HG02678 (cell line): ENCODE measurements around the gene ARHGAP20.

Source experiments
- ATAC-seq: cut with Tn5 transposase; IDR thresholded peaks from one replicate; pipeline ENCODE4 v1.9.1; 2021; ENCODE audit warnings: mild to moderate bottlenecking, moderate library complexity; ENCODE audit not compliant: unreplicated experiment

The ARHGAP20 gene

DNA sequence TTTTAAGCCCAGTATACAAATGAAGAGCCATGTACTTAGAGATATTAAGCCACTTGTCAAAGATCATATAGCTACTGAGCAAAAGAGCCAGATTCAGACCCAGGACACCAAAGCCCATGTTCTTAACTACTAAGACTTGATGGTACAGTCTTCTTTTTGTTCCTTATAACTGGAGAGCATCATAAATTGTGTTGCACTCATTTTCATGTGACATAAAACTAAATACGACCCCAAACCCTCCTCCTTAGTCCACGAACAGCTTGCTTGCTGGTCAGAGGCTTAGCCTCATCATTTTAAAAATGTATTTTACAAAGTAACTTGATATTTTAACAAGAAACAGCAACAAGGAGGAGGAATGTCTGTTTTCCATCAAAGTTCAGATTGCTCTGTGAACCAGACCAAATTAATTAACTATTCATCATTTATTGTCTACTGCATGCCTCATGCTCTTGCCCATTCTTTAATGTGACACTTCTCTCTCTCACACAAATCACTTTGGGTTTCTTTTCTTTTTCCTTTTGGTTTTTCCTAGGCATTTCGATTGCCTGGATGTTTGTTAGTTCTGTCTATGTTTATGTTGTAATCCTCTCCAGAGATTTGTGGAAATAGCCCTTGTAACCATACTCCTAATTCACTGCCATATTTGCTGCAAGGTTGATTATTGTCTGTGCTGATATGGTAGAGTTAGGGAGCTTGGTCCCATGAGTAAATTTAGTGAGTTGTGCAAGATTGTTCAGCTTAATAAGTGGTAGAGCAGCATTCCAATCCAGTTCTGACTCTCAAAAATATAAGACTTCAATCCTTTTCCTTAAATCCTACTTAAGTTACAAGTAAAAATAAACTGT lies 8.4 kb upstream of the ARHGAP20 start:
- ATAC-seq: no peak

DNA sequence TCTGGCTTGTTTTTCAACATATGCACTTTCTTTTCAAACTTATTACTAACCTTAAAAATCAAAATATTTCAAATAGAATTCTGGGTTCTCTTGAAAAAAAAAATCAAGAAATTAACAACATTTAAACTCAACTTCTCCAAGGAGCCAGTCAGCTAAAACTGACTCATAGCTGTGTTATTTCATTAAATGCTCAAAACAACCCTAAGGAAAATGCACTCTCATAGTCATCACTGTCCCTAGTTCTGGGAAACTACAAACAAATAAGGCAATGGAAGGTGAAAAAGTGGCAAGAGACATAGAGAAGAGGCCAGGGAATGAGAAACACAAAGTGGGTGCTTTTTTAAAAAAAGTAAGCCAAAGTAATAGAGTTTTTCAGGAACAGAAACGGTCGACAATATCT lies 4.1 kb upstream of the ARHGAP20 start:
- no peak for ATAC-seq

DNA sequence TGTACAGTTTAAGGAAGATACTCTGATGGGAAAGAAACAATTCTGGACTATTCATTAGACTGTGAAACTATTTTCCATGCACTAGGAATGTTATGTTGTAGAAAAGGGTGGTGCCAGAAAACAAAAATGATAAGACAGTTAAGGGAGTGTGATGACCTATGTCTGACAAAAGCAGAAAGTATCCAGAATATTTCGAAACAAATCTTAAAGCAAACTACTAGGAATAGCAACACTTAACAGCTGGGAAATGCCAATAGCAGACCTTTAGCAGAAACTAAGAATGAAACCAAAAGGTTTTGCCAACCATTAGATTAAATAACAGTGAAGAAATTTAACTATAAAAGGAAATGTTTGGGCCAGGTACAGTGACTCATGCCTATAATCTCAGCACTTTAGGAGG lies 3.3 kb upstream of the ARHGAP20 start:
- ATAC-seq: no peak

GRCh38 chr11:110713449-110713776 lies 1.2 kb upstream of the ARHGAP20 start:
- ATAC-seq: no peak

DNA sequence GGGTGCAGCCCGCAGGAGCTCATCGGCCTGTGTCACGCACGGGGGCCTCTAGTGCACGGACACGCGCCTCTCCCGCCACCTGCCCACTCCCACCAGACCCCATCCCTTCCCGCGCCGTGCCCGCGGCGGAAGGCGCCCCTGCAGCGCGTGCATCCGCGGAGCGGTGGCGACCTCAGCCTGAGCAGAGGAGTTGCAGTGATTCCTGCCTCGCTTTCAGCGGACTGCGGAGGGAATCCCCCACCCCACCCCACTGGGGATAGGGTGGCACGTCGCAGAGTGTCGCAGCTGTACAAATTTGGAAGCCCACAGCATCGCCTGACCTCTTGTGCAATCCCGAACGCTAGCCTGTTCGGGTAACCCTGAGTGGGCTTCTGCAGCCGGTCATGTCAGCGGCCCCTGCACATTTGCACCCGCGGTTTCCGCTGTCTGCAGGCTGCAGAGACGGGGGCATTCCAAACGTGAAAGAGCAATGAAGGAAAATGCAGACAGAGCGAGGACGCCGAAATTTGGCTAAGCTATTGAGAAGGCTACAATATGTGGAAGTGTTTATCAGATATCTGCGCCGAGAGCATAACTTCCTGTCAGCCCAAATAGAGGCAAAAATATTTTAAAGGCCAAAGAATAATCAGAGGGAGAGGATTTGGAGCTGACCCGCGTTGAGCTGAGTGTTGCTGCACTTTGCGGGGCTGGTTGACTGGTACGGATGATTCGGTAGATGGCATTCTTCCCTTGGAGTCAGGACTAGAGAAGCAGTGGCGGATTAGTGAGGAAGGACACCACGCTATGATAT lies 617 bp upstream of the ARHGAP20 start:
- peak; percentile 18 for ATAC-seq

DNA sequence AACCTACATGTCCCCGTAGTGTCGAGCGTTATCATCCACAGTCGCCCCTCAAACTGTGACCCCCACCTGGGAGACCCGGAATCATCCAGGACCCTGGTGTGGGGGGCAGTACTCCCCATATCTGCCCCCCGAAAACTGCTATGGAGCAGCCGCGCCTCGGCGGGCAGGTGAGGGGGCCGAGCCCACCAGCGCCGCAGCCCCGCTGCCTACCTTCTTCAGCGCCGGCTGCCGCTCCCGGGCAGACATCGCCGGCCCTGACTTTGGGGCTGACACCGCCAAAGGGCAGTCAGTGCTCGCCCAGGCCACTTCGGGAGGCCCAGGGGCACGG lies 825 bp downstream of the ARHGAP20 start:
- ATAC-seq: no peak

- ATAC-seq: no peak
Observed at GRCh38 chr11:110710628-110711381, 1.4 kb downstream of the ARHGAP20 start.

DNA sequence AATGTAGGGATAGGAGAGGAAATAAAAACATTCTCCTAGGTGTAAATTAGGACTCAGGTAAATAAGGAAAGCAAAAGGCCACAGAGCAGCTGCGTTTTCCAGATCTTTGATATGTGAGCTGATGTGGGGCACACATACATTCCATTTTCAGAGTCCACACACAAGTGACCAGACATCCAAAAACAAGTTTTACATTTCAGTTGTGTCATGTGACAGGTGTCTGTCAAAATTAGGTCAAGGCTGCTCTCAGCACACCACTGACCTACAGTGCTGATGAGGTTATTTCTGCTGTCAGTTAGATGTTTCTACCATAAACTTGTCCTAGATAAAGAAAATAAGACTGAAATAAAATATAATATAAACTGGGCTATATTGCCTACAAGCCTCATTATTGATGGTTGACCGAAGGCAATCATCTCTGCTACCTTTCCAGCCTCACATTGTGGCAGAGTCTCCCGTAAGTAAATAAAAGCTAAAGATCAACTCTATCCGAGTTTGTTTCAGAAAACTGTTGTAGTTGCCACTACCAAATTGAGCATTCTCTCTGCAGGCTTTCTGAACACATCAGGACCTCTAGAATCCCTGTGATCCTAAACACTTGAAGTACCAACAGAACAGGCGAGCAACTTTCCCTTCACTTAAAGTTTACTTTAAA lies 7.9 kb downstream of the ARHGAP20 start:
- no peak for ATAC-seq

GRCh38 chr11:110691926-110692325 lies 20.3 kb downstream of the ARHGAP20 start:
- no peak for ATAC-seq

DNA sequence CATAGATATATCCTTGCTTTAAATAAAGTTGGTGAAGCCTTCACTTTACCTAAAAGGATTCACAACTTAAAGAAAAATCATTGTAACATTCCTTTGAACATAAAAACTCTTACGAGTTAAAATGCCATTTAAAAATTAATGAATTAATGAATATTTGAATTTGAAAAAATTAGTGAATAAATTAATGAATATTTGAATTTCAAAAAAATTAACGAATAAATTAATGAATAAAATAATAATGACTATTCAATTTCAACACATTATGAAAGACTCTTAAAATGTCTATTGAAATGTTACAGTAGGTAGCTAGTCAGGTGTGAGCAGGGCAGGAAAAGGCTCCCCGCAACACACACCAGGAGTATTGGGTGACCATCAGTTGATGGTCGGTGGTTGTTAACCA lies 22.9 kb downstream of the ARHGAP20 start:
- ATAC-seq: no peak

GRCh38 chr11:110679323-110679975 lies 32.8 kb downstream of the ARHGAP20 start:
- ATAC-seq: no peak

DNA sequence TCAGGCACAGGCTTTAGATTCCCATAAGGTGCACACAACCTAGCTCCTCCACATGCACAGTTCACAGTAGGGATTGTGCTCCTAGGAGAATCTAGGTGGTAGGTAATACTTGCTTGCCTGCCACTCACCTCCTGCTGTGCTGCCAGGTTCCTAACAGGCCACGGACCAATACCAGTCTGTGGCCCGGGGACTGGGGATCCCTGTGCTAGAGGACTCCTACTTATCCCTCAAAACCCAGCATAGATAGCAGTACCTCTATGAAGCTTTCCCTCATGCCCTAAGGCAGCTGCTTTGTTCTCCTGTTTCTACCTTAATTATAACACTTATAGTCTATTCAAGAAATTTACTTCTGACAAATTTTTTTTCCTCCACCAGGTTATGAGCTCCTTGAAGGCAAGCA lies 36.7 kb downstream of the ARHGAP20 start:
- no peak for ATAC-seq

DNA sequence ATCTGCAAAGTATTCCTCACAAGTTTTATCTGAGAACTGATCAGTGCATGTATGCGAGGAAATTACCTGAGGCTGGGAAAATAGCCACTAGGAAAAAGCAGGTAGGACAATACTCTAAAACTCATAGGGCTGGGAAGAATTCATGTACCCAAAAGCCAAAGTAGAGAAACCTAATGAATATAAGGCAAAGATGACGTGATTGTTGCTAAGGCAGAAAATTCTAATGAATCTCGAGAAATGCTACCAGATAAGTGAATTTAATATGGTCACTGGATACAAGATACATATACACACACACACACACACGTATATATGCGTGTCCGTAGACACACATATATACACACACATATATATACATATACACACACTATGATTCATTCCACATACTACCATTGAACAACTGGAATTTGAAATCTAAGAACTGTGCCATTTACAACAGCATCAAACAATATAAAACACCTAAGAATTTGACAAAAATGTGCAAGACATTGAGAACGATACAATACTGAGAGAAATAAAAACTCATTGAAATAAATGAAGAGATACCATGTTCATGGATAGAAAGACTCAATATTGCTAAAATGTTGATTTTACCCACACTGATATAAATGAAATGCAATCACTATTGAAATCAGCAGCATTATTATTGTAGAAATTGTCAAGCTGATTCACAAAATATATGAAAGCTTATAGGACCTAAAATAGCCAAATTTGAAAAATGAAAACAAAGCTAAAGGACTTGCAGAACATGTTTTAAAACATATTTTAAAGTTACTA lies 46.4 kb downstream of the ARHGAP20 start:
- no peak for ATAC-seq

DNA sequence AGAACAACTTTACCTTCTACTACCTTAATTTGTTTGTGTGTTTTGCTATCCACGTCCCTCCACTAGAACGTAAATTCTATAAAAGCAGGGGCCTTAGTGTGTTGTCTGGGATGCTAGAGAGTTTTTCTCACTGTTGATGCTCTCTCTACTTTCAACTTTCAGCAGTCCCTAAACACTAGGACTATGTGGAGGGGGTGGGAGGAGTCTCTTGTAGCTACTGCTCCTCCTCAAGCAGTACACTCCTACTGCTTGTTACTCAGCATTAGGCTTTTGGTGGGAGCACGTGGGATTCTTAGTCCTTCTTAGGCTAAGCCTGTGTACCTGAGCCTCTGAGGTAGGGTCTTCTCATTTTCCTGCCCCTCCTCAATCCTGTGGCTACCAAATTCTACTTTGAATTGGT lies 56.3 kb downstream of the ARHGAP20 start:
- no peak for ATAC-seq

- no peak for ATAC-seq
Observed at GRCh38 chr11:110654456-110654855, 57.8 kb downstream of the ARHGAP20 start.

- no peak for ATAC-seq
Observed at GRCh38 chr11:110645253-110645652, 67.0 kb downstream of the ARHGAP20 start.

DNA sequence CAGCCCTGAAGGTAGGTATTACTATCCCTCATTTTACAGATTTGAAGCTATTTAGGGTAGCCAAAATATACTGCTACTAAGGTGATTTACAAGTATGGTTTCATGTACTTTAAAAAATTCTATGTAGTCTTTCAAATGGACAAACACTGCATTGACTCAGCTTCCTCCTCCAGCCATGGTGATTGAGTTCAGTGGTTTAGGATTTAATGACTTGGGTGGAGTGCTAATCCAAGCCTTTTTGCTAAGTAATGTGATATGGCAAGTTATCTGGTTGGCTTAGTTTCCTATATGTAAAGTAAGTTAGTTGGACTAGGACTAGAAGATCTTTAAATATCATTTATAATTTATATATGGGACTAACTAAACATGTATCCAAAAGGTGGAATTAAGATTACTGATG lies 77.9 kb downstream of the ARHGAP20 start:
- no peak for ATAC-seq

GRCh38 chr11:110631551-110631950 lies 80.7 kb downstream of the ARHGAP20 start:
- no peak for ATAC-seq

DNA sequence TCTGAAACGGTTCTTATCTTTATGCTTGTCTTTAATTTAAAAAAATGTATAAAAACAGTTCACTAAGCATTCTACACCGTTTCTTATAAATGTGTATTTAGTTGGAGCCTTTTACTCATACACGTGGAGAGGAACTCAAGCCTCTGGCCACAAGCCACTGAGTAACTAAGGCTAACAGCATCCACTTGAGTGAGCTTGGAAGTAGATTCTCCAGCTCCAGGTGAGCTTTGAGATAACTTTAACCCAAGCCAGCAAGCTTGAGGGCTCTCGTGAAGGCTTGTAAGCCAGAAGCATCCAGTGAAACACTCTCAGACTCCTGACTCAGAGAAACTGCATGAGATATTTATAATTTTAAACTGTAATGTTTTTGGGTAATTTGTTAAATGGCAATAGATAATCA lies 82.6 kb downstream of the ARHGAP20 start:
- ATAC-seq: no peak

DNA sequence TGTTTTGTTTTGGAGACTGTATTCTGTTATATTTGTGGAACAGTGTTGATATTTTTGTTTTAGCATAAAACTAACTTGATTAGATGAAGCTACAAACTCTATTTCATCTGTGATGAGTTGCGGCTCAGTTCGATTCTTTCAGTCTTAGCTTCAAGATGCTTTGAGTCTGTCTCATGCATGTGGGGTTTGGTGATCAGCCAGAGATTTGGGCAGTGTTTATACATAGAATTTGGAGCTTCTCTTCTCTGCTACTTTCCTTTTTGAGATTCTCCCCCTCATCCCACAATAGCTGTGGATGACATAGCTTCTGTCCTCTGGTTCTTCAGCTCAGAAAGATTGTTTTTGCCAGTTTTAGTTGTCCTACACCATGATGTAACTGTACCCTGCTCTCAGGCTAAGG lies 90.4 kb downstream of the ARHGAP20 start:
- no peak for ATAC-seq
